SK-N-SH treated with all-trans-retinoic acid at 6 μM for 48 hours (cell line): ENCODE measurements around the gene TEX14.

Experiments used
- ARNTL ChIP-seq: fragments of 450-650 bp; formaldehyde crosslinking; IDR thresholded peaks from 2 replicates; pipeline ENCODE4 v1.5.0; 2020; ENCODE audit warnings: low read depth, mild to moderate bottlenecking, moderate library complexity, borderline replicate concordance
- CSDC2 ChIP-seq: fragments of 250-450 bp; sonication (Bioruptor Pico); IDR thresholded peaks from 2 replicates; pipeline ENCODE4 v1.5.0; 2020; ENCODE audit warnings: mild to moderate bottlenecking, moderate library complexity
- GLIS3 ChIP-seq: fragments of 250-450 bp; sonication (Bioruptor Pico); IDR thresholded peaks from 2 replicates; pipeline ENCODE4 v1.5.0; 2020; ENCODE audit warnings: mild to moderate bottlenecking, moderate library complexity
- ISL1 ChIP-seq: fragments of 250-450 bp; sonication (Bioruptor Pico); IDR thresholded peaks from 2 replicates; pipeline ENCODE4 v2.1.2; 2022; ENCODE audit warnings: mild to moderate bottlenecking, moderate library complexity
- RARB ChIP-seq: fragments of 250-450 bp; sonication (Bioruptor Pico); IDR thresholded peaks from 2 replicates; pipeline ENCODE4 v1.8.0; 2021; ENCODE audit warnings: mild to moderate bottlenecking, moderate library complexity
- SNAI2 ChIP-seq: fragments of 250-450 bp; sonication (Bioruptor Pico); IDR thresholded peaks from 2 replicates; pipeline ENCODE4 v1.5.0; 2020; ENCODE audit warnings: mild to moderate bottlenecking, moderate library complexity
- TCF4 ChIP-seq: fragments of 250-450 bp; sonication (Bioruptor Pico); IDR thresholded peaks from 2 replicates; pipeline ENCODE4 v1.8.0; 2021; ENCODE audit warnings: mild to moderate bottlenecking, moderate library complexity, borderline replicate concordance
- TOX ChIP-seq: fragments of 250-450 bp; sonication (Bioruptor Pico); IDR thresholded peaks from 2 replicates; pipeline ENCODE4 v1.8.0; 2021; ENCODE audit warnings: mild to moderate bottlenecking, moderate library complexity, borderline replicate concordance
- ZC3H10 ChIP-seq: fragments of 250-450 bp; sonication (Bioruptor Pico); IDR thresholded peaks from 2 replicates; pipeline ENCODE4 v1.5.1; 2021; ENCODE audit warnings: mild to moderate bottlenecking, moderate library complexity
- ZNF565 ChIP-seq: fragments of 450-650 bp; formaldehyde crosslinking; conservative IDR thresholded peaks from 2 replicates; pipeline ENCODE4 v1.5.0; 2020; ENCODE audit warnings: low read depth, mild to moderate bottlenecking, moderate library complexity
- TF ChIP-seq, protein P1 (sequence below): fragments of 250-450 bp; sonication (Bioruptor Pico); IDR thresholded peaks from 2 replicates; pipeline ENCODE4 v1.8.0; 2020; ENCODE audit warnings: mild to moderate bottlenecking, moderate library complexity, borderline replicate concordance
- TF ChIP-seq, protein P2 (sequence below): fragments of 250-450 bp; sonication (Bioruptor Pico); IDR thresholded peaks from 2 replicates; pipeline ENCODE4 v1.5.1; 2020; ENCODE audit warnings: low read depth, mild to moderate bottlenecking, moderate library complexity
- TF ChIP-seq, protein P3 (sequence below): fragments of 250-450 bp; sonication (Bioruptor Pico); IDR thresholded peaks from 2 replicates; pipeline ENCODE4 v1.8.0; 2021; ENCODE audit warnings: low read depth, mild to moderate bottlenecking, moderate library complexity, borderline replicate concordance
- TF ChIP-seq, protein P4 (sequence below): fragments of 250-450 bp; sonication (Bioruptor Pico); IDR thresholded peaks from 2 replicates; pipeline ENCODE4 v1.5.0; 2020; ENCODE audit warnings: mild to moderate bottlenecking, moderate library complexity

DNA sequence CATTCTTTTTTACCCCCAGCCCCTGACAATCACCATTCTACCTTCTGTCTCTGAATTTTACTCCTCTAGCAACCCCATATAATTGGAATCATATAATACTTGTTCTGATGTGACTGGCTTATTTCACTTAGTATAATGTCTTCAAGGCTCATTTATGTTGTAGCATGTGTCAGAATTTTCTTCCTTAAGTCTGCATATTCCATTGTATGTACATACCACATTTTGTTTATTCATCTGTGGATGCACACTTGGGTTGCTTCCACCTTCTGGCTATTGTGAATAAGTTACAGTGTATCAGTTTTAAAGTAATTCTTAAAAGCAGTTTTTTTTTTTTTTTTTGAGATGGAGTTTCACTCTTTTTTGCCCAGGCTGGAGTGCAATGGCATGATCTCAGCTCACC is 39.1 kb upstream of the TEX14 start:
- no peak for TF ChIP-seq GLIS3
- no peak for TF ChIP-seq TCF4 (CRISPR knock-in tag)
- no peak for TF ChIP-seq ARNTL (CRISPR knock-in tag)
- TF ChIP-seq RARB (CRISPR knock-in tag): no peak
- no peak for TF ChIP-seq TOX (CRISPR knock-in tag)
- TF ChIP-seq, protein P1, sequence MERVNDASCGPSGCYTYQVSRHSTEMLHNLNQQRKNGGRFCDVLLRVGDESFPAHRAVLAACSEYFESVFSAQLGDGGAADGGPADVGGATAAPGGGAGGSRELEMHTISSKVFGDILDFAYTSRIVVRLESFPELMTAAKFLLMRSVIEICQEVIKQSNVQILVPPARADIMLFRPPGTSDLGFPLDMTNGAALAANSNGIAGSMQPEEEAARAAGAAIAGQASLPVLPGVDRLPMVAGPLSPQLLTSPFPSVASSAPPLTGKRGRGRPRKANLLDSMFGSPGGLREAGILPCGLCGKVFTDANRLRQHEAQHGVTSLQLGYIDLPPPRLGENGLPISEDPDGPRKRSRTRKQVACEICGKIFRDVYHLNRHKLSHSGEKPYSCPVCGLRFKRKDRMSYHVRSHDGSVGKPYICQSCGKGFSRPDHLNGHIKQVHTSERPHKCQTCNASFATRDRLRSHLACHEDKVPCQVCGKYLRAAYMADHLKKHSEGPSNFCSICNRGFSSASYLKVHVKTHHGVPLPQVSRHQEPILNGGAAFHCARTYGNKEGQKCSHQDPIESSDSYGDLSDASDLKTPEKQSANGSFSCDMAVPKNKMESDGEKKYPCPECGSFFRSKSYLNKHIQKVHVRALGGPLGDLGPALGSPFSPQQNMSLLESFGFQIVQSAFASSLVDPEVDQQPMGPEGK (CRISPR knock-in tag): no peak
- TF ChIP-seq, protein P2, sequence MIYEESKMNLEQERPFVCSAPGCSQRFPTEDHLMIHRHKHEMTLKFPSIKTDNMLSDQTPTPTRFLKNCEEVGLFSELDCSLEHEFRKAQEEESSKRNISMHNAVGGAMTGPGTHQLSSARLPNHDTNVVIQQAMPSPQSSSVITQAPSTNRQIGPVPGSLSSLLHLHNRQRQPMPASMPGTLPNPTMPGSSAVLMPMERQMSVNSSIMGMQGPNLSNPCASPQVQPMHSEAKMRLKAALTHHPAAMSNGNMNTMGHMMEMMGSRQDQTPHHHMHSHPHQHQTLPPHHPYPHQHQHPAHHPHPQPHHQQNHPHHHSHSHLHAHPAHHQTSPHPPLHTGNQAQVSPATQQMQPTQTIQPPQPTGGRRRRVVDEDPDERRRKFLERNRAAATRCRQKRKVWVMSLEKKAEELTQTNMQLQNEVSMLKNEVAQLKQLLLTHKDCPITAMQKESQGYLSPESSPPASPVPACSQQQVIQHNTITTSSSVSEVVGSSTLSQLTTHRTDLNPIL (CRISPR knock-in tag): no peak
- TF ChIP-seq, protein P3, sequence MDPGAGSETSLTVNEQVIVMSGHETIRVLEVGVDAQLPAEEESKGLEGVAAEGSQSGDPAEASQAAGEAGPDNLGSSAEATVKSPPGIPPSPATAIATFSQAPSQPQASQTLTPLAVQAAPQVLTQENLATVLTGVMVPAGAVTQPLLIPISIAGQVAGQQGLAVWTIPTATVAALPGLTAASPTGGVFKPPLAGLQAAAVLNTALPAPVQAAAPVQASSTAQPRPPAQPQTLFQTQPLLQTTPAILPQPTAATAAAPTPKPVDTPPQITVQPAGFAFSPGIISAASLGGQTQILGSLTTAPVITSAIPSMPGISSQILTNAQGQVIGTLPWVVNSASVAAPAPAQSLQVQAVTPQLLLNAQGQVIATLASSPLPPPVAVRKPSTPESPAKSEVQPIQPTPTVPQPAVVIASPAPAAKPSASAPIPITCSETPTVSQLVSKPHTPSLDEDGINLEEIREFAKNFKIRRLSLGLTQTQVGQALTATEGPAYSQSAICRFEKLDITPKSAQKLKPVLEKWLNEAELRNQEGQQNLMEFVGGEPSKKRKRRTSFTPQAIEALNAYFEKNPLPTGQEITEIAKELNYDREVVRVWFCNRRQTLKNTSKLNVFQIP: no peak
- TF ChIP-seq, protein P4, sequence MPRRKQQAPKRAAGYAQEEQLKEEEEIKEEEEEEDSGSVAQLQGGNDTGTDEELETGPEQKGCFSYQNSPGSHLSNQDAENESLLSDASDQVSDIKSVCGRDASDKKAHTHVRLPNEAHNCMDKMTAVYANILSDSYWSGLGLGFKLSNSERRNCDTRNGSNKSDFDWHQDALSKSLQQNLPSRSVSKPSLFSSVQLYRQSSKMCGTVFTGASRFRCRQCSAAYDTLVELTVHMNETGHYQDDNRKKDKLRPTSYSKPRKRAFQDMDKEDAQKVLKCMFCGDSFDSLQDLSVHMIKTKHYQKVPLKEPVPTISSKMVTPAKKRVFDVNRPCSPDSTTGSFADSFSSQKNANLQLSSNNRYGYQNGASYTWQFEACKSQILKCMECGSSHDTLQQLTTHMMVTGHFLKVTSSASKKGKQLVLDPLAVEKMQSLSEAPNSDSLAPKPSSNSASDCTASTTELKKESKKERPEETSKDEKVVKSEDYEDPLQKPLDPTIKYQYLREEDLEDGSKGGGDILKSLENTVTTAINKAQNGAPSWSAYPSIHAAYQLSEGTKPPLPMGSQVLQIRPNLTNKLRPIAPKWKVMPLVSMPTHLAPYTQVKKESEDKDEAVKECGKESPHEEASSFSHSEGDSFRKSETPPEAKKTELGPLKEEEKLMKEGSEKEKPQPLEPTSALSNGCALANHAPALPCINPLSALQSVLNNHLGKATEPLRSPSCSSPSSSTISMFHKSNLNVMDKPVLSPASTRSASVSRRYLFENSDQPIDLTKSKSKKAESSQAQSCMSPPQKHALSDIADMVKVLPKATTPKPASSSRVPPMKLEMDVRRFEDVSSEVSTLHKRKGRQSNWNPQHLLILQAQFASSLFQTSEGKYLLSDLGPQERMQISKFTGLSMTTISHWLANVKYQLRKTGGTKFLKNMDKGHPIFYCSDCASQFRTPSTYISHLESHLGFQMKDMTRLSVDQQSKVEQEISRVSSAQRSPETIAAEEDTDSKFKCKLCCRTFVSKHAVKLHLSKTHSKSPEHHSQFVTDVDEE: no peak
- TF ChIP-seq ISL1 (CRISPR knock-in tag): no peak
- no peak for TF ChIP-seq ZC3H10
- TF ChIP-seq CSDC2 (CRISPR knock-in tag): no peak
- TF ChIP-seq ZNF565 (CRISPR knock-in tag): no peak
- TF ChIP-seq SNAI2 (CRISPR knock-in tag): no peak
